Brain pericyte (primary cell): ENCODE measurements around the gene ING4.

ENCODE experiments used
- DNase-seq: peaks from one replicate; pipeline ENCODE4 v3.0.0-alpha.2; 2012; ENCODE audit warnings: low read depth, low spot score

Gene ING4

GRCh38 chr12:6607751-6608591 lies 54.9 kb downstream of the ING4 start:
- no peak for DNase-seq

- DNase-seq, result no peak
Measured at GRCh38 chr12:6606331-6607131, 56.4 kb downstream of the ING4 start.

DNA sequence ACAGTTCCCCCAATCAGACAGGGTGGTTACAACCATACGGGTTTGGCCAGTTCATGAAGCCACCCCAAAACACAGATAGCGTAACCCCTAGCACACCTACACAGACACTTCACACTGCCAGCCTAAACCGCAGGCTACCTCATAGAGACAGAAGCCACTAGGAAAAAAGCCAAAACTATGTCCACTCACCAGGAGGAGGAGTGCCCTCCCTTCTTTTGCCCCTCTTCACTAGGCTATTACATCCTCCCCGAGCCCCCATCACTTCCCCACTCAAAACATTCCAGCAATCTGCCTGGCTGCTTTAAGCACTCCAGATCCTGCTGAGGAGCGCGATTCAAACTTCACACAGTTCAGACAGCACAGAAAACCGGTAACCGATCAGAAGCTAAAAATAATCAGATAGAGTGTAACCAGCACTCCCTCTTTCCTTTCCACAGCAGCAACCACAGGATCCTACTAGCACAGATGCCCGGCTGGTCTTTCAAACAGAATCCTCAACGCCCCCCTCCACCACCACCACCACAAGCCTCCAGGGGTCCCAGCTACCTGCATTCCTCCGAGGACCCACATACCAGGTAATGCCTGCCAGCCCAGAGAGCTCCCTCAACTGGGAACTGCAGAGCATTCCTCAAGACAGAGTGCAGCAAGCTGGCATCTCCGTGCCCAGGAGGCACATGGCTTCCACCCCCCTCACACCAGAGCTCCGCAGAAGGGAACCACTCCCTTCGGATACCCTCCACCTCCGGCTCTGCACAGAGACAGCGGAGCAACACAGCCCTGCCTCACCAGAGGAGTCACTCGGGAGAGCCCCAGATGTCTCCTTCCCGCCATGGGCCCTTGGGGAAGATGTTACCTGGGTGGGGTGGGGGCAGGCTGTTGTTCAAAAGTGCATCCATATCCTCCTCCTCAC lies 57.2 kb downstream of the ING4 start:
- no peak for DNase-seq

DNA sequence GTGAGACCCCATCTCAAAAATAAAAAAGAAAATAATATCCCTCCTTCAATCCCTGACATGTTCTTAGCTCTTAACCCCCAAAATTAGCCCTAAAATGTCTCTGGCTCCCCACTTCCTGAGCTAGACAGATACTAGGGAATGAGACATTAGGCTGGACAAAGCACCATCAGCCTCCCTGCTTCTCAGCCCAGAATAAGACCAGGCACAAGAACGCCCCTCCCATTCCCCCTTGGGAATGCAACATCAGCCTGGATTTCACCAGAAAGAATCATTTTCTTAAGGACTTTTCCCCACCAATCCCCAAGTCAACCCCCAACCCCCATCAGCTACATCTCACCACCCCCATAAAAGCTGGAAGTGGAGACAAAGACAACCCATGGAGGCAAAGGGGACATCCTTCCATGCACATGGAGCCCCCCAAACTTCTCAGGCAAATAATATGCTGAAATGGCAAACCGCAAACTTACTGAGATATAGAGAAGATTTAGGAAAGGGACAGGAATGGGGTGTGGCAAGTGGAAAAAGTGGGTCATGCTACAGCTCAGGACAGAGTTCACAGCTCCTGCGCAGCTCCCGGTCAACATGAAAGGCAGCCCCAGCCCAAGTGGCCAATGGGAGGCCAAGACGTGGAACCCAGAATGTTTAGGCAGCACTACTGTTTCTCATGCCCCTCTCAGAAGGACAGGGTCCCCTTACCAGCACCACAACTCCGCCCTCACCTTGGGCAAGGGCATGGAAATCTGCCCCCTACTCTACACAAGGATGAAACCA lies 58.5 kb downstream of the ING4 start:
- no peak for DNase-seq

- DNase-seq, result no peak
Measured at GRCh38 chr12:6603095-6603567, 59.8 kb downstream of the ING4 start.

- DNase-seq, result no peak
Measured at GRCh38 chr12:6602526-6602925, 60.4 kb downstream of the ING4 start.
